PC-9 (cell line): ENCODE results near the gene AFG3L2. TPM values are rescaled to one million over a fixed set of nuclear protein-coding genes. Genes with fewer than 3 reads are reported as not detected.

ENCODE experiments used
- BruUV-seq: library from RNA; stranded (reverse); fragments of 400-500 nt; replicated peaks from 2 replicates; lab custom pipeline; 2021; lab: Mats Ljungman, UMichigan
- CTCF ChIA-PET: fragments of 300-600 bp; sonication (Branson Sonifier 250); formaldehyde crosslinking; loops from one replicate; lab custom pipeline; 2022; ENCODE audit warnings: antibody characterized with exemption; lab: Charles Lee
- POLR2A ChIA-PET: fragments of 300-600 bp; sonication (Branson Sonifier 250); formaldehyde crosslinking; loops from one replicate; lab custom pipeline; 2022; ENCODE audit warnings: antibody characterized with exemption; ENCODE audit not compliant: unreplicated experiment; lab: Charles Lee
- DNase-seq, 2 experiments: peaks; one replicate each; pipeline versions ENCODE4 v3.0.0 to v3.0.0-alpha.2; 2015 to 2022; ENCODE audit warnings: mixed read lengths in 1 of 2
- H2AFZ ChIP-seq: fragments of 200-600 bp; sonication (generic); 2 replicates; pipeline ENCODE4 v1.8.1; 2017; ENCODE audit warnings: antibody characterized with exemption
- H3F3A ChIP-seq: fragments of 200-600 bp; sonication (generic); 2 replicates; pipeline ENCODE4 v1.8.1; 2017; ENCODE audit warnings: antibody characterized with exemption, mild to moderate bottlenecking, low read depth; ENCODE audit not compliant: insufficient read depth
- H3K27ac ChIP-seq: fragments of 200-600 bp; sonication (generic); 2 replicates; pipeline ENCODE4 v1.6.1; 2016; ENCODE audit warnings: mixed run types
- H3K27me3 ChIP-seq: fragments of 200-600 bp; sonication (generic); 2 replicates; pipeline ENCODE4 v1.6.1; 2016; ENCODE audit warnings: low read depth, mixed run types; ENCODE audit not compliant: insufficient read depth
- H3K36me3 ChIP-seq: fragments of 200-600 bp; sonication (generic); 2 replicates; pipeline ENCODE4 v1.6.1; 2016; ENCODE audit warnings: low read depth, mixed run types
- H3K4me1 ChIP-seq: fragments of 200-600 bp; sonication (generic); replicated peaks from 2 replicates; pipeline ENCODE4 v1.6.1; 2016; ENCODE audit warnings: mixed run types; ENCODE audit not compliant: insufficient read depth
- H3K4me2 ChIP-seq: fragments of 200-600 bp; sonication (generic); 2 replicates; pipeline ENCODE4 v1.6.1; 2017; ENCODE audit warnings: mixed run types
- H3K4me3 ChIP-seq: fragments of 200-600 bp; sonication (generic); 2 replicates; pipeline ENCODE4 v1.6.1; 2016; ENCODE audit warnings: mixed run types
- H3K79me2 ChIP-seq: fragments of 200-600 bp; sonication (generic); 2 replicates; pipeline ENCODE4 v1.6.1; 2017; ENCODE audit warnings: low read depth, mixed run types
- H3K9me2 ChIP-seq: fragments of 200-600 bp; sonication (generic); 2 replicates; pipeline ENCODE4 v1.8.1; 2017; ENCODE audit warnings: mild to moderate bottlenecking; ENCODE audit not compliant: insufficient read depth
- H3K9me3 ChIP-seq: fragments of 200-600 bp; sonication (generic); 2 replicates; pipeline ENCODE4 v1.8.1; 2016; ENCODE audit warnings: low read depth; ENCODE audit not compliant: insufficient read depth
- H4K20me1 ChIP-seq: fragments of 200-600 bp; sonication (generic); 2 replicates; pipeline ENCODE4 v1.8.1; 2017; ENCODE audit not compliant: insufficient read depth
- EZH2 ChIP-seq: fragments of 200-600 bp; sonication (generic); IDR thresholded peaks from 2 replicates; pipeline ENCODE4 v1.8.0; 2017; ENCODE audit warnings: antibody characterized with exemption, low read depth
- intact Hi-C: fragments of 100-400 bp; cut with micrococcal nuclease; formaldehyde crosslinking; loops from one replicate; pipeline ENCODE4 v1.10.0; 2022; ENCODE audit not compliant: unreplicated experiment
- total RNA-seq: library from RNA; stranded (reverse); gene quantifications from 2 replicates; pipeline ENCODE4 v1.2.3, GENCODE V29; 2021
- TF ChIP-seq, protein P1 (sequence below): fragments of 200-600 bp; sonication (generic); conservative IDR thresholded peaks from 2 replicates; pipeline ENCODE4 v1.6.1; 2017; ENCODE audit warnings: mixed run types, antibody characterized with exemption, mild to moderate bottlenecking, moderate library complexity

Gene AFG3L2
- total RNA-seq, 1 experiment from 2014 or later, result 69.4 TPM

DNA sequence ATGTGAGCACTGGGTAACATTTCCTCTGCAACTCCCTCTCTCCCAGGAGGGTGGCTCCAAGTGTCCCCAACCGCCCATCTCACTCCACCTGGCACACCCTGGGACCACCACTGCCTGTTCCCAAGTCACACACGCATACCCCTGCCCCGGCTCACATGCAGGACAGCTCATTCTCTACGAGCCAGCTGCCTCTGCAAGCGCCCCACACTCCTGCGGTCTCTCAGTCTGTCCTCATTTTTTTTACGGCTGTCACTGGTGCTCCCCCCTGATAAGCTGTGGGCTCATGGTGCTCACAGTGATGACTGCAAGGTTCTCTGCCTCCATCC lies 30.8 kb downstream of the AFG3L2 start:
- intact Hi-C loops, result no loop called here
- CTCF ChIA-PET, result no interaction called here

DNA sequence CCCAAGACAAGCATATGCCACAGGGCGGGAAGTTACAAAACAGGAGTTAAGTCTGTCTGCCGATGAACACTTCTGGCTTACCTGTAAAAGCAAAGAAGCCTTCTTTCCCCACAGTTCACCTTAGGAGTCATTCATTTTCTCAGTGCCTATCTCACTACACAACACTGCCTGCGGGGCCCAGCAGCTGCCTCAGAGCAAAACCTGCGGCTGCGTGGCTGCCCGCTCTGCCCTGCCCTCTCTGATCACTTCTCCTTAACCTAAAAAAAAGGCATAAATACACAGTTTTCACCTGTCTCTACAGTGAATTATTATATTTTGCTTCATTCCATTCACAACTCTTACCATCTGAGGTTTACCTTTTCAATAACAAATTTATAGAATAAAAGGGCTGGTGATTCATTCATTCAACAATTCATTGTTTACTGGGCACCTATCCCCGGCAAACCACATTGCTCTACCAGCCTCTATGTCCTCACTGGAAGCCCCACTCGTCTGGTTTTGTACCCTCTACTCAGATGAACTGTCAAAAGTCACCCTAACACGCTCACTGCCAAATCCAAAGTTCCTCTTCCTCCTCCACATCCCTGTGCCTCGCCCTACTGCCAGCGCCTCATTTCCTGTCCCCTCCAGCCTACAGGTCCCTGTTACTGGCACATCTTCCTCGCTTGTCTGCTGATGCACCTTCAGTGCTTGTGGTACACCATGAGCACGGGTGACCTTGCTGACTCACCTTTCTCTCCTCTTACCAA lies 31.4 kb downstream of the AFG3L2 start:
- Histone ChIP-seq H3K9me2 (no peaks in the 10 kb centered on the region), H3F3A (no peaks in the 10 kb centered on the region), H3K4me1 (no peaks in the 10 kb centered on the region), H4K20me1 (peaks cover 11% of the 10 kb centered on the region), H2AFZ (no peak overlapping the region), H3K4me2 (no peak overlapping the region), H3K4me3 (no peak overlapping the region), H3K27me3 (no peaks in the 10 kb centered on the region), H3K79me2 (no peaks in the 10 kb centered on the region), H3K36me3 (peaks cover 38% of the 10 kb centered on the region), H3K9me3 (no peaks in the 10 kb centered on the region), H3K27ac (no peak overlapping the region)
- intact Hi-C loops, result no loop called here
- CTCF ChIA-PET, result no interaction called here
- DNase-seq, result no peak
- POLR2A ChIA-PET, result no interaction called here
- TF ChIP-seq EZH2, result no peak
- TF ChIP-seq, protein P1, sequence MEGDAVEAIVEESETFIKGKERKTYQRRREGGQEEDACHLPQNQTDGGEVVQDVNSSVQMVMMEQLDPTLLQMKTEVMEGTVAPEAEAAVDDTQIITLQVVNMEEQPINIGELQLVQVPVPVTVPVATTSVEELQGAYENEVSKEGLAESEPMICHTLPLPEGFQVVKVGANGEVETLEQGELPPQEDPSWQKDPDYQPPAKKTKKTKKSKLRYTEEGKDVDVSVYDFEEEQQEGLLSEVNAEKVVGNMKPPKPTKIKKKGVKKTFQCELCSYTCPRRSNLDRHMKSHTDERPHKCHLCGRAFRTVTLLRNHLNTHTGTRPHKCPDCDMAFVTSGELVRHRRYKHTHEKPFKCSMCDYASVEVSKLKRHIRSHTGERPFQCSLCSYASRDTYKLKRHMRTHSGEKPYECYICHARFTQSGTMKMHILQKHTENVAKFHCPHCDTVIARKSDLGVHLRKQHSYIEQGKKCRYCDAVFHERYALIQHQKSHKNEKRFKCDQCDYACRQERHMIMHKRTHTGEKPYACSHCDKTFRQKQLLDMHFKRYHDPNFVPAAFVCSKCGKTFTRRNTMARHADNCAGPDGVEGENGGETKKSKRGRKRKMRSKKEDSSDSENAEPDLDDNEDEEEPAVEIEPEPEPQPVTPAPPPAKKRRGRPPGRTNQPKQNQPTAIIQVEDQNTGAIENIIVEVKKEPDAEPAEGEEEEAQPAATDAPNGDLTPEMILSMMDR, result no peak
- no TSS peak for BruUV-seq

More for the DNA sequence above, 30.8 kb downstream of the AFG3L2 start:
- TF ChIP-seq, protein P1, result no peak
- no peak overlapping the region for H3K27ac ChIP-seq
- no peaks in the 10 kb centered on the region for H3K9me3 ChIP-seq
- BruUV-seq, result no TSS peak
- H3F3A ChIP-seq, result peaks cover 2% of the 10 kb centered on the region; the same call in 1 of the 2 replicates
- H2AFZ ChIP-seq, result no peak overlapping the region
- H3K4me3 ChIP-seq, result no peak overlapping the region
- H4K20me1 ChIP-seq, result peaks cover 10% of the 10 kb centered on the region
- DNase-seq, result no peak
- no peaks in the 10 kb centered on the region for H3K79me2 ChIP-seq
- no peak overlapping the region for H3K4me2 ChIP-seq
- POLR2A ChIA-PET, result no interaction called here
- H3K27me3 ChIP-seq, result no peaks in the 10 kb centered on the region
- H3K4me1 ChIP-seq, result no peaks in the 10 kb centered on the region
- H3K36me3 ChIP-seq, result peaks cover 44% of the 10 kb centered on the region
- H3K9me2 ChIP-seq, result no peaks in the 10 kb centered on the region

DNA sequence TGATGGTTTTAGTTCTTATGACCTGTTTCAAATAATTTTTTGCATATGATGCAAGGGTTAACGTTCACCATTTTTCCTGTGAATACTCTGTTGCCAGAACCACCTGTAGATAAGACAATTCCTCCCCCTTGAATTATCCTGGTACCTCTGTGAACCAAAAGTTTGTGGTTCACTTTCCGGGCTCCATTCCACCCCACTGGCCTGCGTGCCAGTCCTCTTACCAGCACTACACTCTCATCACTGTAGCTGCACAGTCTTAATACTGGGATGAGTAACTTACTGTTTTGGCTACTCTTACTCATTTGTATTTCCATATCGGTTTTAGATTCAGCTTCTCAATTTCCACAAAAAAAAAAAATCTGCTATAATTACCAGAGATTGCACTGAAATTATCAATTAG lies 34.4 kb downstream of the AFG3L2 start:
- Histone ChIP-seq H3F3A (peaks cover 17% of the 10 kb centered on the region), H3K27me3 (no peaks in the 10 kb centered on the region), H3K4me1 (peaks cover under 1% of the 10 kb centered on the region; the same call in 1 of the 2 replicates), H2AFZ (no peak overlapping the region), H3K9me2 (no peaks in the 10 kb centered on the region), H3K79me2 (no peaks in the 10 kb centered on the region), H3K27ac (no peak overlapping the region), H3K4me3 (no peak overlapping the region), H3K4me2 (no peak overlapping the region), H4K20me1 (peaks cover 23% of the 10 kb centered on the region), H3K9me3 (no peaks in the 10 kb centered on the region), H3K36me3 (peaks cover 23% of the 10 kb centered on the region)
- BruUV-seq, result no TSS peak
- no peak for DNase-seq
- TF ChIP-seq, protein P1, result no peak
- no peak for TF ChIP-seq EZH2
- ChIA-PET CTCF (interaction anchor here (0.6 kb wide), 1 partner anchor 859 kb away, joined by 4 read pairs; no protein-coding TSS in a partner anchor), POLR2A (interaction anchor here (0.6 kb wide), 1 partner anchor 80 kb away, joined by 10 read pairs; no protein-coding TSS in a partner anchor)
- intact Hi-C loops, result no loop called here
